ENCODE results near the gene CLSTN1. TPM values are rescaled to one million over a fixed set of nuclear protein-coding genes. Genes with fewer than 3 reads are reported as not detected.
A peak's percentile ranks its signal among the peaks of the same experiment; 100 is the strongest.

The CLSTN1 gene
- total RNA-seq, 1 experiment from 2014 or later = 100 TPM

DNA sequence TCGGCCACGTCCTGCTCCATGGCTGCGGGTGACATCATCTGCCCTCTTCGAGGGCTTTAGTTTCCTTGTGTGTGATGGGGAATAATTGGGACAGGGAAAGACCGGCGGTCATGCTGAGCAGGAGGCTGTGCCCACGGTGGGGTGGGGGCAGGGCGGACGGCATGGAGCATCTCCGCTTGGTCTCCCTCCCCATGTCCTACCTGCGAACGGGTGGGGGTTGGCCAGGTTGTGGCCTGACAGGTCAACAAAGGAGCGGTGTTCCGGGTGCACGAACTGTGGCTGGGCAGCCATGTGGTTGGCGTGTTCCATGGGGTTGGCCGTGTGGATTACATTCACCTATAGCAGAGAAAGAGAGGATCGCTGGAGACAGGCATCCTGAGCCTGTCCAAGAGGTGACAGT is 92.2 kb downstream of the CLSTN1 start:
- H2BK12ac ChIP-seq (ENCODE audit: insufficient read length, low read depth, low read length) = no peak overlapping the region
- no peak overlapping the region for H4K8ac ChIP-seq (replicated peaks; ENCODE audit: insufficient read length, low read depth, low read length)
- H3K27me3 ChIP-seq (ENCODE audit: insufficient read depth, low read length) = no peaks in the 10 kb centered on the region
- H3K4ac ChIP-seq (ENCODE audit: low read depth, low read length) = no peak overlapping the region
- H2AFZ ChIP-seq (ENCODE audit: low read length) = no peak overlapping the region
- no peak for DNase-seq
- no peak for TF ChIP-seq CTCF (conservative IDR thresholded peaks at IDR 0.05)
- H2BK5ac ChIP-seq (ENCODE audit: insufficient read length, low read length) = no peak overlapping the region
- no peak overlapping the region for H2BK15ac ChIP-seq (ENCODE audit: low read depth, low read length)
- H3K23ac ChIP-seq (ENCODE audit: insufficient read length, low read depth, low read length) = no peak overlapping the region
- WGBS (ENCODE audit: extremely low coverage, insufficient read length, low lambda C conversion rate) = no CpG with 5 or more reads among the region's 18 CpGs
- no peak overlapping the region for H4K91ac ChIP-seq (ENCODE audit: insufficient read length, low read depth, low read length)
- H3K27ac ChIP-seq (ENCODE audit: insufficient read length, low read depth, low read length) = no peak overlapping the region
- Mint-ChIP-seq H3K4me3 (no peak overlapping the region), H3K27ac (peak overlapping the region in 2 of 3 experiments; percentile 35 to 47; a peak in 2 of 7 replicates), H3K9me3 (no peaks in the 10 kb centered on the region), H3K36me3 (ENCODE audit: insufficient read depth in 1 of 3, low read depth in 3 of 3) (peaks cover 64 to 92% (median 86%) of the 10 kb centered on the region in 3 experiments), H3K4me1 (no peaks in the 10 kb centered on the region; a peak in 1 of 4 replicates), H3K27me3 (ENCODE audit: low read depth) (peaks cover 2% of the 10 kb centered on the region; the same call in 1 of the 2 replicates)
- H3K18ac ChIP-seq (ENCODE audit: insufficient read length, low read depth, low read length) = no peak overlapping the region
- no peak overlapping the region for H3K56ac ChIP-seq (ENCODE audit: insufficient read length, low read depth, low read length)
- H2BK120ac ChIP-seq (ENCODE audit: low read depth, low read length, poor library complexity, severe bottlenecking) = no peak overlapping the region
- H4K20me1 ChIP-seq (ENCODE audit: control insufficient read depth, insufficient read depth, insufficient read length) = no peaks in the 10 kb centered on the region
- H3K9me3 ChIP-seq (ENCODE audit: control insufficient read depth, low read depth, low read length) = peaks cover 5% of the 10 kb centered on the region
- no peak overlapping the region for H3K14ac ChIP-seq (ENCODE audit: insufficient read depth, low read length)
- H3K79me1 ChIP-seq (ENCODE audit: insufficient read depth, low read depth, low read length, poor library complexity, severe bottlenecking) = no peaks in the 10 kb centered on the region
- H3T11ph ChIP-seq (ENCODE audit: low read length) = no peak overlapping the region
- H3K4me1 ChIP-seq (ENCODE audit: insufficient read depth, low read length) = no peaks in the 10 kb centered on the region
- H3K4me2 ChIP-seq (ENCODE audit: insufficient read depth, insufficient read length, low read length) = no peak overlapping the region
- no peaks in the 10 kb centered on the region for H3K79me2 ChIP-seq (ENCODE audit: insufficient read depth, low read length)
- H2BK20ac ChIP-seq (ENCODE audit: low read depth, low read length, poor library complexity, severe bottlenecking) = no peak overlapping the region
- no peak overlapping the region for H2AK5ac ChIP-seq (ENCODE audit: insufficient read length, low read length)
- no peak overlapping the region for H4K5ac ChIP-seq (ENCODE audit: insufficient read length, low read depth, low read length)
- H3K9ac ChIP-seq (ENCODE audit: extremely low read depth, insufficient read length, low read length) = no peak overlapping the region
- no peaks in the 10 kb centered on the region for H3K23me2 ChIP-seq (ENCODE audit: insufficient read length, low read depth, low read length, poor library complexity, severe bottlenecking)
